ENCODE results near the gene LRIG3.
"Not testable (repeated sequence)": the region's sequence is repeated elsewhere in the genome, so short reads cannot be mapped to it uniquely, and the experiment has no call there.

The LRIG3 gene

DNA sequence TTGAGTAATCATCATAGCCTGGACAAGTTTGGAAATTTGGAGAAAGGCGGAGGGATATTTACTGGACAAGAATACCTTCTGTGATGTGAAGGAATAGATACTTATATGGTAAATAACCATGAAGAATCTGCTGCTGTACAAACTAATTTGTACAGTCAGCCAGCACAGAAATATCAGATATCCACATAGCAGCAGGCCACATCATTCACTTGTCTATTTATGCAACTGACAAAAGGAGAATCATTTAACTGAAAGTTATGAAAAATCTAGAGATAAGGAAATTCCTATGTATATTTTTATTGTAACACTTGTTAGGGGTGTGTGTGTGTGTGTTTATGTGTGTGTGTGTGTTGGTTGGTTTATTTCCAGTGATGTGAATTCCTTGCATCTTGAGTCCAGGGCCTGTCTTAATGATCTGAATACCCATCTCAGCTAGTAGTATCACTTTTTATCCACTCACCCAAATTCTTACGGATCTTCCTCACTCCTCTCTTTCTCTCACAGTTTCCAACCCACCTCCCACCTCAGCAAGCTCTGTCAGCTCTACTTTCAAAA, 10.5 kb upstream of the LRIG3 start:
- DNase-seq (ENCODE audit: low read depth, low spot score): no peak

DNA sequence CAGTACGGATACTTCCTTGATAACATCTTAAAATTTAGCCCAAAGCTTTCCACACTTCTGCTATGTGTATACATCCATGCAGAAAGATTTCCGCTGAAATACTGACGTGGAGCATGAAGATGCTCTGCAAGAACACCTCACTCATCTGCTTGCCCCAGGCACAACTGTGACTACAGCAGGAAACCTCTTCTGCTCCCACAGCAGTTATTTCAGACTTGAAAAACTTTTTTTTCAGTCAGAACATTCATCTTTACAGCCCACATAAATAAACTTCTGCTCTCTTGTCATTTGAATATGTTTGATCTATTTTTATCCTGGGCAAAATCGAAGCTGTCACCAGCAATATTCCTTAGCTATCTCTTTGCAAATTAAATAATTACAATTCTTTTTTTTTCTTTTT, 6.8 kb upstream of the LRIG3 start:
- no peak for DNase-seq (ENCODE audit: low read depth, low spot score)

DNA sequence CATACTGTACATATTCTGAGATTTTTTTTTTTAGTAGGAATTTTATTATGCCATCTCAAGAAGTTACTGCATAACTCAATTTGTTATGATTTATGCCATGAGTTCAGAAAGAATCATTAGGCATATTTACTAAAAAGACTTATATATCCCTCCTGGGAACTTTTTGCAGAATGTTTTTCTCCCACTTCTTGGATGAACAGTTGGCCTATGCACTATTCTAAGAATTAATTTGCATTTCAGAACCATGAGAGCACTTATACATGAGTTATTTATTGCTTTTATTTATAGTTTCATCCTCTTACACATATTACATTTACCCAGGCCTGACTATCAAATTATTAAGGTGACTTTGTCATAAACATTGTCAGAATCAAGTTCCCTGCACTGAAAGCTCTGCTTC, 6.3 kb upstream of the LRIG3 start:
- DNase-seq (ENCODE audit: low read depth, low spot score): no peak

DNA sequence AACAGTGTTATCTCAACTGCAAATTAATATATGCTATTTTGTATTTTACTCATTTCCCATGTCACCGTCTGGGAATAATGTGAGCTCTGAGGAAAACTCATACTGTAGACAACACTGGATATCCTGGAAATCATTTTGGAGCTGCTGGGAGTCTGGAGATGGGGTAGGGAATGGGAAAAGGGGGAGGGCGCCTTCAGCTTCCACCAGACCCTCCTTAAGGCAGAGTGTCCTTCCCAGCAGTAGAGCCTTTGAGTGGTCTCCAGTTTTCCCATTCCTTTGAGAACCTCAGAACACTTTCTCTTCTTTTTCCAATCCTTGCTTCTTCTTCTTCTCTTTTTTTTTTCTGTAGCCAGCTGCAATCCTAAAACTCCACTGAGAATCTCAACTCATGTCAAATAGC, 5.4 kb upstream of the LRIG3 start:
- DNase-seq (ENCODE audit: low read depth, low spot score): no peak

DNA sequence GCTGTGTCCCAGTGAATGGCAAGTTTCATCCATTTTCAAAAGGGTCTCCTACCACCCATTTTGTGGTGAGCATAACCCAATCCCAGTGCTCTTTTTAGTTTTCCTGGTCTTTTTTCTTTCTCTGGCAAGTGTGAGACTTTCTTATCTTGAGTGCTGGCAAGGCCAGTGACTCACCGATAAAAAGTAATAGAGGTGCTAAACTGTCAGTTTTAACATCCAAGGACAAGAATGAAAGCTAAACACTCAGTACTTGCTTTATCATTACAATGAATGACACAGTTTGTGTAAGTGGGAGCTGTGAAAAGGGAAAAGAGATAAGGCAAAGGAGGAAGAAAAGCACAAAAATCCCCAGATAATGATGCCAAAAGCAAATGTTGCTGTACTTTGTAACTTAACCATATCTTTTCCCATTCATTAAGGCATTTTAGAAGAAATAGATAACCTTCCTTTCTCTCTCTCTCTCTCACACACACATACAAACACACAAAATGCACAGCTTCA, 4.9 kb upstream of the LRIG3 start:
- no peak for DNase-seq (ENCODE audit: low read depth, low spot score)

DNA sequence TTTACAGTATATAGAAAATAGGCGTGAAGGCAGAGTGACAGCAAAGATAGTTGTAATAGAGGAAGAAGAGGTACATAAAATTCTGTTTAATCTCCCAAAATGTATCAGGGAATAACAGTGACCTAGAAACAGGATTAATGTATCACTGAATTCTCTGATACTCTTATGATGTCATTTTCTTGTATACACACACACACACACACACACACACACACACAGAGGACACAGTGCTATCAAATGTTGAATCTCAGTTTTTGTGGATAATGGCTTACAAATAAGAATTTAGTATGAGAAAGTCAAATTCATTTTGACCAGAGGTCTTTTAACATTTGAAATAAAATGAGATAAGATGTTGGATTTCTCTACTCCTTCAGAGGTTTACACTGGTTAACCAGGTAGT, 4.3 kb upstream of the LRIG3 start:
- DNase-seq (ENCODE audit: low read depth, low spot score): no peak

DNA sequence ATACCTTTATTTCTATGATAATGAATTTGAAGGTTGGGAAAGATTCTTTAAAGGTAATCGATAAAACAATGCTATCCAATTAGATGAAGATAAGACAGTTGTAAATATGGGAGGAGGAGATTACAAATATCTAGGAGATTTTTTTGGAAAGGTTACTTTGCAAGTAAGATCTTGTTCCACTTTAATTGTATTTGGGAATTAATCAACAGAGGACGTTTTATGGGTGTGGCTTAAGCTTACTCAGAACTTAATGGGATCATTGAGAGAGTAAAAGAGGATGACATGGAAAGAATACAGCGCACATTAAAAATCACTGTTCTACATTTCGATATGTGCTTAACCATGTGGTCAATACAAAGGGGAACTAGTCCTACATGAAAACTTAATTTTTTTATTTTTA, 3.5 kb upstream of the LRIG3 start:
- no peak for DNase-seq (ENCODE audit: low read depth, low spot score)

DNA sequence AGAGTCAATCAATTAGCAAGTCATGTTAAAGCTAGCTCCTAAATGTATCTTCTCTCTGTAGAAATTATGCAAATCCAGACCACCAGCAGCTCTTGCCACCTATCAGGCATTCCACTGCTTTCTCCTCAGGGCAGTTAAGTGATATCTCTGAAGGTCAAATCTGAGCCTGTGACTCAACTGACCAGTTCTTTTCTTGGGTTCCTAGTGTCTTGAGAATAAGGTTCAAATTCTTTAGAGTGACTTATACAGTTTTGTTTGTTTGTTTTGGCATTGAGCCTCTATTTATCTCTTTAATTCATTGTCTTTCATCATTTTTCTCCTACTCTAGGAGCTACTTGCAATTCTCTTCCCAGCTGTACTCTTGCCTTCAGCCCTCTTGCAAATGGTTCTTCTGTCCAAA, 2.5 kb upstream of the LRIG3 start:
- DNase-seq (ENCODE audit: low read depth, low spot score): no peak

DNA sequence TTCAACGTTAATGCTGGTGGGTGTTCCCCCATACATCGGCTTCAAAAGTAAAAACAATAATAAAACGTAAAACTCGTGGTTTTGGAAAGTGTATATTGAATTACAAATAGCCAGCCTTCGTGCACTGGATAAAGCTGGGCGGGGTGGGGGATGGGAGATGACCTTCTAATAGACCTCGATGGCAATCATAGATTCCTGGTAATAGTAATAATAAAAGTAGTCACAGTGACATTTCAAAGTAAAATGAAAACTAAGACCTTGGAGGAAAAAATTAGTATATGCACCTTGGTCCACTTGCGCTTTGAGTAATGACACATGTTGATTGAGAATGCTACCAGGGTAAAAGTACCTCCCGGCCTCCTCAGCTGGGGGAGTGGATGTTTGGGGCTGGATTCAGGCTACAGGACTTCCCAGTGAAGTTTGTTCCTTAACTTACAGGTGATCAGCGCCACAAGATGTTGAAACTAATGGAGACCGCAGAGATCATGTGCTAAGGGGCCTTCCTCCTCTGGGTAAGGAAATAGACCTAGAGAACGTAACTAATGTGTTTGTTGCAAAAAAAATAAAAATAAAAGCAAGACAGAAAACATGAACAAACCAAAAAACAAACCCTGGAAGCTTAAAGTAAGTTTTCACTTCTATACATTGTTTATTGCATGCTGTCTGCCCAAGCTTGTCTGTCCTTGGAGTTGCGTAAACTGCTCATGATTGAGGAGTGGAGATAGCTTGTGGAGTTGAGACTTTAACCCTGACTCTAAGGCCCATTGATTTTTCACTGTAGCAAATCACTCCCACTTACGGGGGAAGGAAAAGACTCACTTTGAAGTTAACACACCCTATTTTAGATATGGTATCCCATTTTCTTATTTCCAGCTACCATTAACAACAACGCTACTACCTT, 907 bp upstream of the LRIG3 start:
- DNase-seq (ENCODE audit: low read depth, low spot score): no peak

DNA sequence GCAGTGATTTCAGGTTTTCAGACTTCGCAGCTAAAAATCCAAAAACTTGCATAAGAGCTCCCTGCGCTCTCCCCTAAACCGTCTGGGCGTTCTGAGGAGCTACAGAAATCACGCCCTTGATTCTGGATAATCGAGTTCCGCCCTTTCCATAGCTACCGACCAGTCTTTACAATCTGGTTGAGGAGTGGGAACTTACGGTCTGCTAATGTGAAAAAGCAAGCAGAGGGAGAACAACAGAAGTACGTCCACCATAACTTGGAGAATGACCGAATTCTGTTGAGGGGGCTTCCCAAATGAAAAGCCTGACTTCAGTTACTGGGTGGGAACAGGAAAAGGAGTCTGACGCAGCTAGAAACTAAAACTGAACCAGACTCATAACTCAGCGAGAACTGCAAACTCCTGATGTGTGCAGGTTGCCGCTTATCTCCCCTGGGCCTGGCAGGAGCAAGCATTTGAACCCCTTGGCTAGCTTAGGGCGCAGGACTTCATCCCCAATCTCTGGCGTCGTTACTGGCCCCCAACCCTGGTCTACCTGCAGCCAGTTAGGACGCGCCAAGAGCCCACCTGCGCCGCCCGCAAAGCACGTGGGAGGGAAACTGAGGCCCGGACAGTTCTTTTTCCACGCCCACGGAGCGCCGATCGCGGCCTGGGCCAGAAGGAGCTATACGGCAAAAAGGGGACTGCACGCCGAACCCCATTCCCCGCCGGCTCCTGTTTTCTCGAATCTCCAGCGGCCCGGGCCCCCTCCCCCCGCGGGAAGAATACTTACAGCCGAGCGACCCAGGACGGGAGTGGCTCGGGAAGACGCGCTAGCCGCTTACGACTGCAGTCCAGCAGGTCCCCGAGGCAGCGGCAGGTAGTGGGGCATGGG, 838 bp downstream of the LRIG3 start:
- DNase-seq (ENCODE audit: low read depth, low spot score): no peak

DNA sequence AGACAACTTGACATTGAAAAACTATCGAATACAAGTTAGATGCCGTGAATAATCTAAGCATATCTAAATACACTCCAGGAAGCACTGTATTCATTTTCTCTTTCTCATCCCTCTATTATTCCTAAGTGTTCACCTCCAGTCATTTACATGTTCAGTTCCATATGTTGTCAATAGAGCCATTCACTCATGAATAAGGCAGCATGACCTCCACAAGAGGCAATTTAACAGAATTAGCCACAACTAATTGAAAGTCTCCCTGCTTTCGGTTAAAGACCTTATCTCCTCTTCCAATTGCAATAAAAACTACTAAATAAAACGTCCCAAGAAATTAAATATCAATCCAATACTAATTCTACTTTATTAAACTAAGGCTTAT, 1.8 kb downstream of the LRIG3 start:
- DNase-seq (ENCODE audit: low read depth, low spot score): no peak

DNA sequence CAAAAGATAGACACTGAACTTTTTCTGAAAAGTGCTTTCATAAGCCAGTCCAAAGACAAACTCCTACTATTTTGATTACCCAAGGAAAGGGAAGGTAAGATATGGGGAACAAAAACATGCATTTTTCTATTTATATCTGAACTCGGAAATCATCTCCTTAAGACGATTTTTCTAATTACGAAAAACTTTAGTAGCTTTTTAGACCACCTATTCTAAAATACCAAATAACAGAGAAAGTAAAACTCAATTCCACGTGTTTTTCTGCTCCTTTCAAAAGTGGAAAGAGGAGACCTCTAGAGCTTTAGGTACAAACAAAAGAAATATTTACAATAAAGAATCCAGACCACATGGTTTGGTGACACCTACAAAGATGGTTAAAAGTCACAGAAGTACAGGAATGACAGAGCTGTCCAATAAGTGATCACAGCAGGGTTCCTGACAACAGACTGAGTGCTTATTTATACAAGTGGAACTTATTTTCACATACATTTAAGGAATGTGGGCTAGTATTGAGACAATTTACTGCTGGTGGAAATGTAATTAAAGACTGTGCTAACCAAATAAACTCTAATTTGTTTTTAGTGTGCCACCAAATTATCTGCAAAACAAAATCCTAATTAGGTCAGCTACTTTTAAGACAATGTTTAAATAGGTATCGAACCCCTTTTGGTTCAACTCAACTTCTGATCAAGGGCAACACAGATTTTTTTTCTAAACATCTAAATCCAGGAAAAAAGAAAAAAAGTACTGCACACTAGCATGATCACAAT, 2.4 kb downstream of the LRIG3 start:
- DNase-seq (ENCODE audit: low read depth, low spot score): no peak

DNA sequence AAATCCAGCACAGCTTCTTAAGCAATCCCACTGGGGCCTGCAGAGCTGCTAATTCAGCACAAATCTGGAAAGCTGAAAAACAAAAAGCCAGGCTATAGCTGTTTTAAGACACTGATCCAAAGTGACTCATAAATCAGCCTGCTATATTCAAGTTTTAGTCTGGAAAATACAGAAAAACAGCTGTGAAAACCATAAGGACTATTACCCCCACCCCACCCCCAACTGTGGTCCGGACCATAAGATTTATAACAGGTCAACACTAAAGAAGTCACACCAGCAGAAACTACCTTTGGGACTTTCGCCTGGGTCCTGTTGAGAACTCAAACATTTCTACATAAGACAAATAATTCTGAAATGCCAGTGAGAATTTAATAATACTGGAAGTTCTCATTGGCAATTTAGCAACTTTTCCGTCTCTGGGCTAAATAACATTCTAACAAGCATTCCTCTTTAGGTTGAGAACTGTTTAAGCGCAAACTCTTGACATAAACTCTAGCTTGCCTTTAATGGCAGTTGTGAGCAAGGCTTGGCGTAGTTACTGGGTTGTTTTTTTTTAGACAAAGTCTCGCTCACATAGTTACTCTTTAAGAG, 3.3 kb downstream of the LRIG3 start:
- no peak for DNase-seq (ENCODE audit: low read depth, low spot score)

DNA sequence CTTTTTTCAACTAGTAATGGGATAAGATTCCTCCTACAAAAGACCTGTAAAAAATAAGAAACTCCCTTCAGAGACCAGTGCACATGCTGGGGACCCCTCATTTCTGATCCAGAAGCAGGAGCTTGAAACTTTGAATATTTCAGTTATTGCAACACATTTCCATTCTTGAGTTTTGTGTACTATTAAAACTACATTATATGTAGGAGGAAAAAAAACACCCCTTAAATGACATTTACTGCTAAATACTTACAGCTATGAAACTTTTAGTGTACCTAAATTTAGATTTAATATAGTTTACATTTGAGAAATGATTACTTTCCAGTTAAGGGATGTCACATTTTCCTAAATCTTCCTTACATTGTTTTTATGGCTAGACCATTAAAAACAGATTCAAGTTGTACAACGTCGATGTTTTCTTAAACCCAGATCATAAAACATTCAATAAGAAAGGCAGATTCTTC, 4.1 kb downstream of the LRIG3 start:
- DNase-seq (ENCODE audit: low read depth, low spot score): no peak

DNA sequence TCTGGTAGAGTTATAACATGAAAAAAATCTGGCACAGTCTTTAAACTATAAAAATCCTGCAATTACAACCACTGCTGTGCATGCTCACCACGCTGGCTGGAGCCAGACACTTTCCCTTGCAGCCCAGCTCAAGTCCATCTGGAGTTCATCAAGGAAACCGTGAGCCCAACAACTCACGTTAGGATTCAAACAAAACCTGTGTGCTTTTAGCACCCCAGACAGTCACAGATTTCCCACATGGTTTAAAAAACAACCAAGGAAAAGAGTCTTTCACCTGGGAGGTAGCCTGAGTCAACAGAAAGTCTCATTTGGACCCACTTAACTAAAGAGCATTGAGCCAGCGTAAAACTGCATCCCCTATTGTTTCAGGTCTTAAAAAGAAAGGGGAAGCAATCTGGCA, 4.7 kb downstream of the LRIG3 start:
- DNase-seq (ENCODE audit: low read depth, low spot score): no peak

DNA sequence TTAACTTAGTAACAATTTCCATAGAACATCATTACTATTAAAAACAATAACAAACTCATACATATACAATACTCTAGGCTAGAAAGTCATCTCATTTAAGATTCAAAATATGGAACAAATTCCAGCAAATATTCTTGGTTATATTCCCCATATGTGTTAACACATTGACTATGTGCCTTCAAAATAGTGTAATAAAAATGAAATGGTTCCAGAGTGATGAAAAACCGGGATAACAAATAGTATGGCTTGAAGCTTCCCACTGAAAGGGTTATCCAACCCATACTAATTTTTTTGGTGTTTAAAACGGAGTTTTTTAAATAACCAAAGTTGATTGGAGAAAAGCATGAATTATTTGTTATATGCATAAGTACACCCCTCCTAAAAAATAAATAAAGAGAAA, 5.3 kb downstream of the LRIG3 start:
- DNase-seq (ENCODE audit: low read depth, low spot score): no peak

DNA sequence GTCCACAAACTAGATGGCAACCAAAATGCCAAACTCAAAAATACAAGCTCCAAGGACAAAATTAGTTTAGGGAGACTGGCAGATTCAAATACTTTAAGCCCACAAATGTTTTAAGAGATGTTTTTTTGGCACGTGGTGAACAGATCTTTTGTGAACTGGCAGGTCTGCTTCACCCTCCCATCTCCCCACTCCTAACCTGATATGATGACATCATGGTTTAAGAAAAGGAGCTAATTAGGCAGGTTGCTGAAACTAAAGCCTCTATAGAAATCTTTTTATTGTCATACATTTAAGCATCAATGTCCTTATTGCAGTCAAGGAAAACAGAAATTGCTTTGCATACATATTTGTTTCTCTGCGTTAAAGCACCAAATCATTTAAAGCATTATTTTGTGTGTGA, 5.8 kb downstream of the LRIG3 start:
- DNase-seq (ENCODE audit: low read depth, low spot score): no peak

DNA sequence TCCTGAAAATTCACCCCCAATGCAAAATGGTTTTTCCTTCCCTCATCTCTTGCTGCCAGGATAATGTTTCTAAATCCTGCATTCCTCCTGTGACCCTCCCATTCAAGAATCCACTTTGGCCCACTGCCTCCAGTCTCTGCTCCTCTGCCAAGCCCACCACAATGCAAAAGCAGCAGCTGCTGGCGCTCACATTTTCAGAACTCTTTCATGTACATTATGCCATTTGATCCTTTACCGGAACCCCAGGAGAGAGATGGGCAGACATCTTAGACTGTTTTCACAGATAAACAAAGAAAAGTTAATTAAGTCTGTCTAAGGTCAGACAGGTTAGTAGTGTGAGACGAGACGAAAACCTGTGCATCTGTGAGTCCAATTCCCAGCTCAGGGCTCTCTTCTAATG, 12.9 kb downstream of the LRIG3 start:
- DNase-seq (ENCODE audit: low read depth, low spot score): no peak

DNA sequence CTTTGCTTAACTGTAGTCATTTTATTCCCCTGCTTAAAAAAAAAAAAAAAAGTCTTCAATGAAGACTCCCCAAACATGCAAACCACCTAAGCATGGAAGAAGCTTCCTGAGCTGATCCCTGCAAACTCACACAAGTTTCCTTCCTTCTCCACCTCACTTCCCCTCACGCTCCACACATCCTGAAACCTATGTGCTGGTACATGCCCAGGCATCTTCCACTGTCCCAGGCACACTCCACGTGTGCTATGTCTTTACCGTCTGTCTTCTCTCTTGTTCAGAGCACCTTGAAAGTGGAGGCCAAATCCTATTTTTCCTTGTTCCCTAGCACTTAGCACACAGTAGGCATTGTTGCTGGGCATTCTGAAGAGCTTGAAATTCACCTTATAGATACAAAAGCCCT, 13.4 kb downstream of the LRIG3 start:
- DNase-seq (ENCODE audit: low read depth, low spot score): no peak

DNA sequence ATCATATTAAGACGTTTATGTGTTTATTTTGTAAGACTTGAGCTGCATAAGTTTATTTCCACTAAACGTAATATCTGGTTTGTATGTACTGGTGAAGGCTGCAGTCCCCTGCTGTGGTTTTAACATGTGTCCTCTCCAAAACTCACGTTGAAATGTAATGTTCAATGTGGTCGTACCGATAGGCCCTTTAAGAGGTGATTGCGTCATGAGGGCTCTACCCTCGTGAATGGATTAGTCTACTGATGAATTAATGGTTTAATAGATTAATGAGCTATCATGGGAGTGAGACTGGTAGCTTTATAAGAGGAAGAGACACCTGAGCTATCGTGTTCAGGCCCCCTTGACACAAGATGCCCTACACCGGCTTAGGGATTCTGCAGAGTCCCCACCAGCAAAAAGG, 14.9 kb downstream of the LRIG3 start:
- no peak for DNase-seq (ENCODE audit: low read depth, low spot score)

DNA sequence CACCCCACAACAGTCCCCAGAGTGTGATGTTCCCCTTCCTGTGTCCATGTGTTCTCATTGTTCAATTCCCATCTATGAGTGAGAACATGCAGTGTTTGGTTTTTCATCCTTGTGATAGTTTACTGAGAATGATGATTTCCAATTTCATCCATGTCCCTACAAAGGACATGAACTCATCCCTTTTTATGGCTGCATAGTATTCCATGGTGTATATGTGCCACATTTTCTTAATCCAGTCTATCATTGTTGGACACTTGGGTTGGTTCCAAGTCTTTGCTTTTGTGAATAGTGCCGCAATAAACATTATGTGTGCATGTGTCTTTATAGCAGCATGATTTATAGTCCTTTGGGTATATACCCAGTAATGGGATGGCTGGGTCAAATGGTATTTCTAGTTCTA, 17.6 kb downstream of the LRIG3 start:
- not testable (repeated sequence) for DNase-seq (ENCODE audit: low read depth, low spot score)

All from iPS DF 19.7 (cell line).